WTC11 (cell line): ENCODE results near the gene ERICH6B. TPM values are rescaled to one million over a fixed set of nuclear protein-coding genes. Genes with fewer than 3 reads are reported as not detected.

Experiments used
- ATAC-seq: fragments of 200-7000 bp; cut with Tn5 transposase; 2 replicates; pipeline ENCODE4 v1.10.0; 2021; ENCODE audit warnings: mild to moderate bottlenecking, moderate library complexity
- CTCF ChIA-PET: fragments of 300-600 bp; sonication (Branson Sonifier 250); formaldehyde crosslinking; loops from one replicate; lab custom pipeline; 2021; ENCODE audit warnings: antibody characterized with exemption; lab: Charles Lee
- POLR2A ChIA-PET: fragments of 350-600 bp; sonication (Branson Sonifier 250); formaldehyde crosslinking; loops from one replicate; lab custom pipeline; 2021; ENCODE audit warnings: antibody characterized with exemption; lab: Charles Lee
- DNase-seq: peaks from one replicate; pipeline ENCODE4 v3.0.0; 2021; ENCODE audit warnings: low spot score
- H3K27ac Mint-ChIP-seq: 2 replicates; pipeline ENCODE4 v1.8.0; 2021; ENCODE audit warnings: mixed read lengths
- H3K27me3 Mint-ChIP-seq: 2 replicates; pipeline ENCODE4 v1.8.0; 2021; ENCODE audit warnings: low read depth, mild to moderate bottlenecking, moderate library complexity, mixed read lengths
- H3K36me3 Mint-ChIP-seq: 2 replicates; pipeline ENCODE4 v1.8.0; 2021; ENCODE audit warnings: mixed read lengths
- H3K4me1 Mint-ChIP-seq: 2 replicates; pipeline ENCODE4 v1.8.0; 2022; ENCODE audit warnings: mixed read lengths
- H3K4me3 Mint-ChIP-seq: 2 replicates; pipeline ENCODE4 v1.8.0; 2021; ENCODE audit warnings: mild to moderate bottlenecking, moderate library complexity, mixed read lengths
- H3K9me3 Mint-ChIP-seq: 2 replicates; pipeline ENCODE4 v1.8.0; 2021; ENCODE audit warnings: mixed read lengths
- ATF6 ChIP-seq: sonication (generic); formaldehyde crosslinking; IDR thresholded peaks from 2 replicates; pipeline ENCODE4 v1.8.1; 2023; ENCODE audit warnings: mild to moderate bottlenecking, missing genetic modification reagents
- ESRRA ChIP-seq: sonication (generic); formaldehyde crosslinking; IDR thresholded peaks from 2 replicates; pipeline ENCODE4 v1.8.1; 2022; ENCODE audit warnings: mild to moderate bottlenecking, missing genetic modification reagents, borderline replicate concordance
- GABPB1 ChIP-seq: sonication (generic); formaldehyde crosslinking; IDR thresholded peaks from 2 replicates; pipeline ENCODE4 v1.8.1; 2023; ENCODE audit warnings: mild to moderate bottlenecking, missing genetic modification reagents
- IRF1 ChIP-seq: sonication (generic); formaldehyde crosslinking; IDR thresholded peaks from 2 replicates; pipeline ENCODE4 v1.8.0; 2023; ENCODE audit warnings: missing genetic modification reagents
- IRF2 ChIP-seq: sonication (generic); formaldehyde crosslinking; IDR thresholded peaks from 2 replicates; pipeline ENCODE4 v1.8.0; 2022; ENCODE audit warnings: low read depth, missing genetic modification reagents, borderline replicate concordance
- JUN ChIP-seq: sonication (generic); formaldehyde crosslinking; IDR thresholded peaks from 2 replicates; pipeline ENCODE4 v1.8.0; 2023; ENCODE audit warnings: mild to moderate bottlenecking, missing genetic modification reagents
- KAT7 ChIP-seq: sonication (generic); formaldehyde crosslinking; IDR thresholded peaks from 2 replicates; pipeline ENCODE4 v1.8.1; 2023; ENCODE audit warnings: missing genetic modification reagents, mild to moderate bottlenecking, borderline replicate concordance
- MYBL2 ChIP-seq: sonication (generic); formaldehyde crosslinking; IDR thresholded peaks from 2 replicates; pipeline ENCODE4 v1.8.1; 2023; ENCODE audit warnings: mild to moderate bottlenecking, moderate library complexity, missing genetic modification reagents
- NFATC4 ChIP-seq: fragments of 250-450 bp; sonication (Bioruptor Pico); IDR thresholded peaks from 2 replicates; pipeline ENCODE4 v1.9.0; 2021; ENCODE audit warnings: mild to moderate bottlenecking
- PREB ChIP-seq: sonication (generic); formaldehyde crosslinking; IDR thresholded peaks from 2 replicates; pipeline ENCODE4 v1.8.1; 2022; ENCODE audit warnings: mild to moderate bottlenecking, missing genetic modification reagents, moderate library complexity, borderline replicate concordance
- RELA ChIP-seq: sonication (generic); formaldehyde crosslinking; IDR thresholded peaks from 2 replicates; pipeline ENCODE4 v1.8.1; 2022; ENCODE audit warnings: missing genetic modification reagents, mild to moderate bottlenecking, borderline replicate concordance
- SMAD4 ChIP-seq: sonication (generic); formaldehyde crosslinking; IDR thresholded peaks from 2 replicates; pipeline ENCODE4 v1.8.0; 2022; ENCODE audit warnings: mild to moderate bottlenecking, missing genetic modification reagents
- SOX15 ChIP-seq: fragments of 250-450 bp; sonication (Bioruptor Pico); IDR thresholded peaks from 2 replicates; pipeline ENCODE4 v1.9.0; 2021; ENCODE audit warnings: mild to moderate bottlenecking
- TEAD4 ChIP-seq: sonication (generic); formaldehyde crosslinking; IDR thresholded peaks from 2 replicates; pipeline ENCODE4 v1.8.0; 2022; ENCODE audit warnings: mild to moderate bottlenecking, missing genetic modification reagents
- TP53 ChIP-seq: sonication (generic); formaldehyde crosslinking; IDR thresholded peaks from 2 replicates; pipeline ENCODE4 v1.8.1; 2023; ENCODE audit warnings: mild to moderate bottlenecking, missing genetic modification reagents
- ZNF121 ChIP-seq: sonication (generic); formaldehyde crosslinking; IDR thresholded peaks from 2 replicates; pipeline ENCODE4 v1.8.0; 2023; ENCODE audit warnings: missing genetic modification reagents
- ZNF138 ChIP-seq: sonication (generic); formaldehyde crosslinking; conservative IDR thresholded peaks from 2 replicates; pipeline ENCODE4 v1.8.1; 2022; ENCODE audit warnings: mild to moderate bottlenecking, moderate library complexity, missing genetic modification reagents
- ZNF396 ChIP-seq: fragments of 250-450 bp; sonication (Bioruptor Pico); IDR thresholded peaks from 2 replicates; pipeline ENCODE4 v1.8.0; 2021; ENCODE audit warnings: mild to moderate bottlenecking, moderate library complexity, borderline replicate concordance
- ZNF425 ChIP-seq: fragments of 250-450 bp; sonication (Bioruptor Pico); conservative IDR thresholded peaks from 2 replicates; pipeline ENCODE4 v1.9.0; 2021; ENCODE audit warnings: mild to moderate bottlenecking
- ZNF671 ChIP-seq: fragments of 250-450 bp; sonication (Bioruptor Pico); IDR thresholded peaks from 2 replicates; pipeline ENCODE4 v1.8.0; 2021; ENCODE audit warnings: mild to moderate bottlenecking
- total RNA-seq: library from RNA; stranded (reverse); gene quantifications from 3 replicates; pipeline ENCODE4 v1.2.3, GENCODE V29; 2021
- TF ChIP-seq, protein P1 (sequence below): sonication (generic); formaldehyde crosslinking; IDR thresholded peaks from 2 replicates; pipeline ENCODE4 v1.8.0; 2022; ENCODE audit warnings: mild to moderate bottlenecking, missing genetic modification reagents
- TF ChIP-seq, protein P2 (sequence below): fragments of 250-450 bp; sonication (Bioruptor Pico); IDR thresholded peaks from 2 replicates; pipeline ENCODE4 v1.9.0; 2021; ENCODE audit warnings: mild to moderate bottlenecking
- TF ChIP-seq, protein P3 (sequence below): fragments of 250-450 bp; sonication (Bioruptor Pico); IDR thresholded peaks from 2 replicates; pipeline ENCODE4 v1.9.0; 2021; ENCODE audit warnings: mild to moderate bottlenecking
- TF ChIP-seq, protein P4 (sequence below): sonication (generic); formaldehyde crosslinking; conservative IDR thresholded peaks from 2 replicates; pipeline ENCODE4 v1.8.1; 2022; ENCODE audit warnings: mild to moderate bottlenecking, missing genetic modification reagents

The ERICH6B gene
- total RNA-seq, 1 experiment from 2014 or later = not detected

- TF ChIP-seq, protein P1, sequence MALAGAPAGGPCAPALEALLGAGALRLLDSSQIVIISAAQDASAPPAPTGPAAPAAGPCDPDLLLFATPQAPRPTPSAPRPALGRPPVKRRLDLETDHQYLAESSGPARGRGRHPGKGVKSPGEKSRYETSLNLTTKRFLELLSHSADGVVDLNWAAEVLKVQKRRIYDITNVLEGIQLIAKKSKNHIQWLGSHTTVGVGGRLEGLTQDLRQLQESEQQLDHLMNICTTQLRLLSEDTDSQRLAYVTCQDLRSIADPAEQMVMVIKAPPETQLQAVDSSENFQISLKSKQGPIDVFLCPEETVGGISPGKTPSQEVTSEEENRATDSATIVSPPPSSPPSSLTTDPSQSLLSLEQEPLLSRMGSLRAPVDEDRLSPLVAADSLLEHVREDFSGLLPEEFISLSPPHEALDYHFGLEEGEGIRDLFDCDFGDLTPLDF (CRISPR knock-in tag) = no peak
- TF ChIP-seq IRF2 (CRISPR knock-in tag) (no peak), KAT7 (CRISPR knock-in tag) (no peak), IRF1 (CRISPR knock-in tag) (no peak), ZNF121 (CRISPR knock-in tag) (no peak), ESRRA (CRISPR knock-in tag) (no peak)
These were observed 67.3 kb downstream of the ERICH6B start (continued) for GRCh38 chr13:45548281-45548680.

GRCh38 chr13:45546410-45546765, 69.2 kb downstream of the ERICH6B start:
- ATAC-seq (no peak), DNase-seq (no peak)
- Mint-ChIP-seq H3K27me3 (no peaks in the 10 kb centered on the region; the same call in 1 of the 2 replicates), H3K27ac (no peak overlapping the region), H3K9me3 (no peaks in the 10 kb centered on the region), H3K4me1 (no peaks in the 10 kb centered on the region), H3K36me3 (no peaks in the 10 kb centered on the region), H3K4me3 (no peak overlapping the region)
- no peak for TF ChIP-seq ATF6 (CRISPR knock-in tag)
- TF ChIP-seq PREB (CRISPR knock-in tag) = no peak
- TF ChIP-seq, protein P2, sequence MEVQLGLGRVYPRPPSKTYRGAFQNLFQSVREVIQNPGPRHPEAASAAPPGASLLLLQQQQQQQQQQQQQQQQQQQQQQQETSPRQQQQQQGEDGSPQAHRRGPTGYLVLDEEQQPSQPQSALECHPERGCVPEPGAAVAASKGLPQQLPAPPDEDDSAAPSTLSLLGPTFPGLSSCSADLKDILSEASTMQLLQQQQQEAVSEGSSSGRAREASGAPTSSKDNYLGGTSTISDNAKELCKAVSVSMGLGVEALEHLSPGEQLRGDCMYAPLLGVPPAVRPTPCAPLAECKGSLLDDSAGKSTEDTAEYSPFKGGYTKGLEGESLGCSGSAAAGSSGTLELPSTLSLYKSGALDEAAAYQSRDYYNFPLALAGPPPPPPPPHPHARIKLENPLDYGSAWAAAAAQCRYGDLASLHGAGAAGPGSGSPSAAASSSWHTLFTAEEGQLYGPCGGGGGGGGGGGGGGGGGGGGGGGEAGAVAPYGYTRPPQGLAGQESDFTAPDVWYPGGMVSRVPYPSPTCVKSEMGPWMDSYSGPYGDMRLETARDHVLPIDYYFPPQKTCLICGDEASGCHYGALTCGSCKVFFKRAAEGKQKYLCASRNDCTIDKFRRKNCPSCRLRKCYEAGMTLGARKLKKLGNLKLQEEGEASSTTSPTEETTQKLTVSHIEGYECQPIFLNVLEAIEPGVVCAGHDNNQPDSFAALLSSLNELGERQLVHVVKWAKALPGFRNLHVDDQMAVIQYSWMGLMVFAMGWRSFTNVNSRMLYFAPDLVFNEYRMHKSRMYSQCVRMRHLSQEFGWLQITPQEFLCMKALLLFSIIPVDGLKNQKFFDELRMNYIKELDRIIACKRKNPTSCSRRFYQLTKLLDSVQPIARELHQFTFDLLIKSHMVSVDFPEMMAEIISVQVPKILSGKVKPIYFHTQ (CRISPR knock-in tag) = no peak
- no peak for TF ChIP-seq ZNF396
- TF ChIP-seq, protein P3, sequence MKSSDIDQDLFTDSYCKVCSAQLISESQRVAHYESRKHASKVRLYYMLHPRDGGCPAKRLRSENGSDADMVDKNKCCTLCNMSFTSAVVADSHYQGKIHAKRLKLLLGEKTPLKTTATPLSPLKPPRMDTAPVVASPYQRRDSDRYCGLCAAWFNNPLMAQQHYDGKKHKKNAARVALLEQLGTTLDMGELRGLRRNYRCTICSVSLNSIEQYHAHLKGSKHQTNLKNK (CRISPR knock-in tag) = no peak
- TF ChIP-seq, protein P4, sequence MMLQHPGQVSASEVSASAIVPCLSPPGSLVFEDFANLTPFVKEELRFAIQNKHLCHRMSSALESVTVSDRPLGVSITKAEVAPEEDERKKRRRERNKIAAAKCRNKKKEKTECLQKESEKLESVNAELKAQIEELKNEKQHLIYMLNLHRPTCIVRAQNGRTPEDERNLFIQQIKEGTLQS (CRISPR knock-in tag) = no peak
- TF ChIP-seq MYBL2 (CRISPR knock-in tag) = no peak
- TF ChIP-seq NFATC4 (CRISPR knock-in tag) = no peak
- no peak for TF ChIP-seq TP53 (CRISPR knock-in tag)
- TF ChIP-seq SMAD4 (CRISPR knock-in tag) = no peak
- no peak for TF ChIP-seq ESRRA (CRISPR knock-in tag)
- no peak for TF ChIP-seq GABPB1
- no peak for TF ChIP-seq RELA (CRISPR knock-in tag)
- no peak for TF ChIP-seq SOX15 (CRISPR knock-in tag)
- TF ChIP-seq JUN (CRISPR knock-in tag) = no peak
- no peak for TF ChIP-seq TEAD4
- no peak for TF ChIP-seq ZNF138 (CRISPR knock-in tag)
- no peak for TF ChIP-seq ZNF671 (CRISPR knock-in tag)
- no peak for TF ChIP-seq ZNF425
- ChIA-PET CTCF (interaction anchor here (1.9 kb wide), 1 partner anchor 176 kb away, joined by 7 read pairs; no protein-coding TSS in a partner anchor), POLR2A (no interaction called here)
